GM12878 (cell line): ENCODE measurements around the gene SNAPC3. TPM values are rescaled to one million over a fixed set of nuclear protein-coding genes. Genes with fewer than 3 reads are reported as not detected.

Experiments
- ATAC-seq: fragments of 200-7000 bp; cut with Tn5 transposase; 3 replicates; pipeline ENCODE4 v1.9.1; 2020; ENCODE audit warnings: mild to moderate bottlenecking, moderate library complexity
- BruUV-seq: library from RNA; stranded (reverse); fragments of 400-500 nt; replicated peaks from 2 replicates; lab custom pipeline; 2021; lab: Mats Ljungman, UMichigan
- CTCF ChIA-PET: fragments of 300-600 bp; sonication (Branson Sonifier 250); formaldehyde crosslinking; extraction: SDS; loops from one replicate; lab custom pipeline; 2021; ENCODE audit warnings: inconsistent platforms; lab: Yijun Ruan, JAX
- POLR2A ChIA-PET: fragments of 350-600 bp; formaldehyde crosslinking; extraction: SDS; loops from one replicate; lab custom pipeline; 2021; ENCODE audit warnings: inconsistent platforms; lab: Charles Lee
- RAD21 ChIA-PET: fragments of 300-600 bp; sonication (Branson Sonifier 250); formaldehyde crosslinking; loops from one replicate; lab custom pipeline; 2023; ENCODE audit warnings: antibody characterized with exemption; ENCODE audit not compliant: unreplicated experiment; lab: Charles Lee
- SMC1A ChIA-PET: fragments of 300-600 bp; sonication (Branson Sonifier 250); formaldehyde crosslinking; loops from one replicate; lab custom pipeline; 2023; ENCODE audit not compliant: unreplicated experiment, uncharacterized antibody; lab: Charles Lee
- DNase-seq: peaks from one replicate; pipeline ENCODE4 v3.0.0-alpha.2; 2011; ENCODE audit warnings: low read depth, low spot score
- FAIRE-seq: peaks from 3 replicates; lab custom pipeline; 2011; peaks lifted over from hg19 to GRCh38; lab: Jason Lieb, UNC
- H2AFZ ChIP-seq: 2 replicates; pipeline ENCODE4 v1.6.0; 2011; ENCODE audit warnings: low read depth, low read length, control low read depth; ENCODE audit not compliant: control insufficient read depth
- H3K27ac ChIP-seq: 2 replicates; pipeline ENCODE4 v1.5.1; 2011; ENCODE audit warnings: control low read depth; ENCODE audit not compliant: control insufficient read depth, insufficient read depth
- H3K27me3 ChIP-seq, 2 experiments: replicated peaks in 1 of 2; 2 replicates each; pipeline versions ENCODE4 v1.6.0 to v1.6.1; 2011; ENCODE audit warnings: low read length in 1 of 2; ENCODE audit not compliant: control insufficient read depth in 2 of 2, insufficient read depth in 2 of 2
- H3K36me3 ChIP-seq, 2 experiments: 2 replicates each; pipeline ENCODE4 v1.5.1; 2011; ENCODE audit warnings: low read length in 1 of 2; ENCODE audit not compliant: control insufficient read depth in 2 of 2, insufficient read depth in 2 of 2
- H3K4me1 ChIP-seq: 2 replicates; pipeline ENCODE4 v1.6.1; 2011; ENCODE audit warnings: mild to moderate bottlenecking, low read length, moderate library complexity, mixed read lengths; ENCODE audit not compliant: control insufficient read depth, insufficient read depth
- H3K4me2 ChIP-seq: 2 replicates; pipeline ENCODE4 v1.6.0; 2011; ENCODE audit warnings: control low read depth; ENCODE audit not compliant: control insufficient read depth, insufficient read depth
- H3K4me3 ChIP-seq: fragments of 200-600 bp; sonication (generic); 2 replicates; pipeline ENCODE4 v1.5.1; 2016
- H3K79me2 ChIP-seq: 2 replicates; pipeline ENCODE4 v1.6.0; 2011; ENCODE audit warnings: low read length; ENCODE audit not compliant: control insufficient read depth, insufficient read depth
- H3K9ac ChIP-seq: 2 replicates; pipeline ENCODE4 v1.8.0; 2011; ENCODE audit warnings: low read length, control low read depth, mixed read lengths; ENCODE audit not compliant: control insufficient read depth, insufficient read depth
- H3K9me3 ChIP-seq: replicated peaks from 3 replicates; pipeline ENCODE4 v1.5.1; 2011; ENCODE audit warnings: mild to moderate bottlenecking, low read length; ENCODE audit not compliant: control insufficient read depth, insufficient read depth
- H4K20me1 ChIP-seq: 2 replicates; pipeline ENCODE4 v1.6.0; 2011; ENCODE audit not compliant: control insufficient read depth, insufficient read depth
- ASH2L ChIP-seq: fragments of 300-600, 200-600 bp; sonication (generic); IDR thresholded peaks from 2 replicates; pipeline ENCODE4 v1.6.1; 2017; ENCODE audit warnings: low read depth, mild to moderate bottlenecking, borderline replicate concordance
- CEBPB ChIP-seq, 2 experiments: fragments of 150-350 bp in 1 of 2; IDR thresholded peaks; 2 replicates each; pipeline ENCODE4 v1.6.1; 2012 to 2014; ENCODE audit warnings: low read depth in 2 of 2, low read length in 2 of 2, borderline replicate concordance in 1 of 2, inconsistent platforms in 1 of 2
- CTCF ChIP-seq, 3 experiments: IDR thresholded peaks in 2 of 3; conservative IDR thresholded peaks in 1 of 3; 2 replicates each; pipeline ENCODE4 v1.5.1; 2011; ENCODE audit warnings: low read depth in 3 of 3, low read length in 3 of 3, mild to moderate bottlenecking in 3 of 3, control low read depth in 2 of 3, moderate library complexity in 2 of 3, inconsistent platforms in 1 of 3, mixed read lengths in 1 of 3; ENCODE audit not compliant: control insufficient read depth in 2 of 3, insufficient read depth in 1 of 3; ENCODE audit errors: extremely low read depth in 1 of 3
- E2F8 ChIP-seq: fragments of 450-650 bp; IDR thresholded peaks from 2 replicates; pipeline ENCODE4 v1.6.1; 2018; ENCODE audit warnings: mild to moderate bottlenecking, low read depth, moderate library complexity; ENCODE audit not compliant: partially characterized antibody
- FOS ChIP-seq: IDR thresholded peaks from 3 replicates; pipeline ENCODE4 v1.6.1; 2011; ENCODE audit warnings: borderline replicate concordance; ENCODE audit not compliant: insufficient read length; ENCODE audit errors: extremely low read depth
- MTA3 ChIP-seq: IDR thresholded peaks from 2 replicates; pipeline ENCODE4 v1.6.1; 2012; ENCODE audit warnings: low read length, inconsistent platforms, borderline replicate concordance
- PKNOX1 ChIP-seq: fragments of 450-650 bp; IDR thresholded peaks from 2 replicates; pipeline ENCODE4 v1.6.1; 2016; ENCODE audit warnings: mild to moderate bottlenecking
- RELA ChIP-seq: fragments of 450-650 bp; IDR thresholded peaks from 2 replicates; pipeline ENCODE4 v1.8.0; 2014; ENCODE audit warnings: borderline replicate concordance; ENCODE audit not compliant: partially characterized antibody
- SMAD1 ChIP-seq: fragments of 450-650 bp; IDR thresholded peaks from 2 replicates; pipeline ENCODE4 v1.6.1; 2018; ENCODE audit warnings: mild to moderate bottlenecking, low read depth; ENCODE audit not compliant: partially characterized antibody
- SMARCA5 ChIP-seq: fragments of 450-650 bp; IDR thresholded peaks from 2 replicates; pipeline ENCODE4 v1.6.1; 2017; ENCODE audit warnings: mild to moderate bottlenecking
- SREBF2 ChIP-seq: IDR thresholded peaks from 2 replicates; pipeline ENCODE4 v1.6.1; 2012; ENCODE audit warnings: mild to moderate bottlenecking, low read length
- ZBTB33 ChIP-seq: fragments of 450-650 bp; IDR thresholded peaks from 2 replicates; pipeline ENCODE4 v1.6.1; 2017; ENCODE audit warnings: mild to moderate bottlenecking
- ZNF384 ChIP-seq: IDR thresholded peaks from 2 replicates; pipeline ENCODE4 v1.6.1; 2012; ENCODE audit warnings: low read depth, mild to moderate bottlenecking, low read length, improper control_type of control experiment, borderline replicate concordance
- WGBS: methylation state at CpG from one replicate; pipeline ENCODE4 v1.1.6; 2016; ENCODE audit warnings: low lambda C conversion rate; ENCODE audit not compliant: insufficient replicate concordance, insufficient coverage; ENCODE audit errors: missing lambda C conversion rate; 5-methylcytosine and 5-hydroxymethylcytosine counted together
- in situ Hi-C: fragments of 300-500 bp; cut with MboI; formaldehyde crosslinking; loops from 9 replicates; pipeline ENCODE4 v1.14.3; 2018; ENCODE audit warnings: mixed read lengths
- intact Hi-C: fragments of 100-400 bp; cut with micrococcal nuclease; formaldehyde crosslinking; loops from one replicate; pipeline ENCODE4 v1.14.2; 2022; ENCODE audit not compliant: unreplicated experiment
- polyA plus RNA-seq, 11 experiments: library from polyadenylated mRNA; depleted of rRNA in 4 of 11; unstranded in 6 of 11; stranded (reverse) in 5 of 11; fragments of >200 nt; fragmentation: Nextera tagmentation in 4 of 11; fragmentation: Illumina TruSeq in 1 of 11; extraction: Ambion mirVana in 4 of 11; extraction: Trizol in 1 of 11; gene quantifications; 1 replicate in 1 of 11; 2 replicates in 10 of 11; pipeline versions ENCODE4 v1.2.1 to v1.2.3, GENCODE V29; 2011 to 2016; ENCODE audit warnings: inconsistent platforms in 2 of 11, missing spikeins in 2 of 11, low read depth in 1 of 11
- total RNA-seq, 4 experiments: library from RNA; depleted of rRNA in 3 of 4; stranded (reverse); fragments of >200 nt in 3 of 4; fragmentation: Illumina TruSeq in 1 of 4; extraction: Trizol in 1 of 4; gene quantifications; 2 replicates each; pipeline versions ENCODE4 v1.2.1 to v1.2.3, GENCODE V29; 2013 to 2021

SNAPC3 gene
- total and polyA plus RNA-seq, 10 of the 15 experiments (the other 5 are each of a cell fraction or from before 2014, with no cell fraction given): 5.7 to 47.4 (median 24.6) TPM

GRCh38 chr9:15420796-15421195, 1.9 kb upstream of the SNAPC3 start:
- Histone ChIP-seq H3K27ac (no peak overlapping the region), H3K9ac (no peak overlapping the region), H3K4me2 (no peak overlapping the region), H4K20me1 (no peaks in the 10 kb centered on the region), H3K4me1 (peaks cover 8% of the 10 kb centered on the region; the same call in 1 of the 2 replicates), H3K4me3 (no peak overlapping the region), H3K36me3 (0 out of 4 replicates have a peak, but pooled peaks cover 0 to 4% of the 10 kb centered on the region in 2 experiments), H3K27me3 (no peaks in the 10 kb centered on the region), H2AFZ (no peak overlapping the region), H3K79me2 (peaks cover 30% of the 10 kb centered on the region), H3K9me3 (no peaks in the 10 kb centered on the region)
- no peak for ATAC-seq
- ChIA-PET RAD21 (no interaction called here), POLR2A (interaction anchor here (0.6 to 1.1 kb wide), 7 partner anchors 32 to 284 kb away, joined by 3 to 5 read pairs (median 4); no protein-coding TSS in a partner anchor), SMC1A (interaction anchor here (1.5 kb wide), 1 partner anchor 16 kb away, joined by 4 read pairs; no protein-coding TSS in a partner anchor), CTCF (interaction anchor here (0.8 kb wide), 1 partner anchor 24 kb away, joined by 3 read pairs; no protein-coding TSS in a partner anchor)
- no peak for FAIRE-seq
- no TSS peak for BruUV-seq
- TF ChIP-seq ZNF384 (no peak), SMARCA5 (no peak), PKNOX1 (no peak), SMAD1 (no peak), SREBF2 (no peak), CEBPB (IDR thresholded peaks at IDR 0.05; ENCODE audit: borderline replicate concordance in 1 of 2, low read depth in 2 of 2, low read length in 2 of 2) (no peak), MTA3 (no peak), FOS (no peak), ASH2L (no peak), RELA (no peak), CTCF (IDR thresholded peaks at IDR 0.05 in 2 of 3, conservative IDR thresholded peaks at IDR 0.05 in 1 of 3; ENCODE audit: control insufficient read depth in 2 of 3, extremely low read depth in 1 of 3, insufficient read depth in 1 of 3, low read depth in 3 of 3, low read length in 3 of 3) (no peak), ZBTB33 (no peak), E2F8 (no peak)
- no peak for DNase-seq
- WGBS: 51% methylated on average over 5 of the region's 5 CpGs
- intact Hi-C loops: loop anchor here (5.0 kb wide), 2 partner anchors 113 to 187 kb away; partner anchors contain the start of gene TTC39B
- in situ Hi-C loops: no loop called here
